T47D (cell line): ENCODE data around the gene XYLB.

ENCODE experiments used
- DNase-seq, 2 experiments: peaks; one replicate each; pipeline versions ENCODE4 v3.0.0 to v3.0.0-alpha.2; 2011 to 2012; ENCODE audit warnings: low read depth in 1 of 2, low spot score in 1 of 2
- JUND ChIP-seq: IDR thresholded peaks from 2 replicates; pipeline ENCODE4 v1.6.1; 2012; ENCODE audit warnings: low read depth
- in situ Hi-C: cut with HindIII; loops from 2 replicates; pipeline ENCODE4 v1.10.0; 2016; ENCODE audit warnings: low sequenced_read_pairs, low pct_unique_long_range_greater_than_20kb

Gene XYLB

GRCh38 chr3:38460377-38461270 is 114.0 kb downstream of the XYLB start:
- no peak for TF ChIP-seq JUND
- no peak for DNase-seq
- in situ Hi-C loops, result no loop called here
